Stimulated activated CD4-positive, alpha-beta T cell treated with anti-CD3 and anti-CD28 coated beads, Interleukin-1b, Interleukin-23, amount 100 ng/mL, for 48 hours (primary cell): ENCODE measurements around the gene INPP5K.

ENCODE experiments used
- DNase-seq: peaks from one replicate; pipeline ENCODE4 v3.0.0-alpha.2; 2020

INPP5K gene

GRCh38 chr17:1505586-1505985, 10.8 kb downstream of the INPP5K start:
- no peak for DNase-seq

GRCh38 chr17:1504866-1505265, 11.5 kb downstream of the INPP5K start:
- DNase-seq = no peak

- DNase-seq = no peak
Measured at GRCh38 chr17:1503699-1504098, 12.7 kb downstream of the INPP5K start.

GRCh38 chr17:1498869-1499268, 17.5 kb downstream of the INPP5K start:
- DNase-seq = no peak

GRCh38 chr17:1498233-1498632, 18.2 kb downstream of the INPP5K start:
- no peak for DNase-seq

- no peak for DNase-seq
Measured at GRCh38 chr17:1497831-1498230, 18.6 kb downstream of the INPP5K start.

- no peak for DNase-seq
Measured at GRCh38 chr17:1496869-1497268, 19.5 kb downstream of the INPP5K start.

- no peak for DNase-seq
Measured at GRCh38 chr17:1495265-1495989, 21.0 kb downstream of the INPP5K start.

- DNase-seq = no peak
Measured at GRCh38 chr17:1494736-1495253, 21.6 kb downstream of the INPP5K start.

GRCh38 chr17:1494203-1494602, 22.2 kb downstream of the INPP5K start:
- DNase-seq = no peak

GRCh38 chr17:1493291-1493980, 23.0 kb downstream of the INPP5K start:
- DNase-seq = no peak

- DNase-seq = no peak
Measured at GRCh38 chr17:1492249-1493206, 23.9 kb downstream of the INPP5K start, which contains the start of gene MYO1C. Gene MYO1C, minus strand, starts transcription at chr17:1492686. Its CDS starts 199 bp downstream, at chr17:1492487.

- no peak for DNase-seq
Measured at GRCh38 chr17:1491443-1492248, 24.8 kb downstream of the INPP5K start.

GRCh38 chr17:1490643-1491442, 25.6 kb downstream of the INPP5K start:
- peak; percentile 56 for DNase-seq

- DNase-seq = no peak
Measured at GRCh38 chr17:1488826-1489270, 27.6 kb downstream of the INPP5K start.

- DNase-seq = peak; percentile 49
Measured at GRCh38 chr17:1487939-1488825, 28.2 kb downstream of the INPP5K start.

GRCh38 chr17:1486802-1487695, 29.4 kb downstream of the INPP5K start:
- DNase-seq = peak; percentile 81

- DNase-seq = peak; percentile 54
Measured at GRCh38 chr17:1485423-1486376, 30.7 kb downstream of the INPP5K start.
